GM21360 (cell line): Measurements from ENCODE around the gene PYGM.

Experiments
- ATAC-seq: cut with Tn5 transposase; IDR thresholded peaks from one replicate; pipeline ENCODE4 v1.9.1; 2021; ENCODE audit warnings: mild to moderate bottlenecking, moderate library complexity; ENCODE audit not compliant: unreplicated experiment

PYGM gene

DNA sequence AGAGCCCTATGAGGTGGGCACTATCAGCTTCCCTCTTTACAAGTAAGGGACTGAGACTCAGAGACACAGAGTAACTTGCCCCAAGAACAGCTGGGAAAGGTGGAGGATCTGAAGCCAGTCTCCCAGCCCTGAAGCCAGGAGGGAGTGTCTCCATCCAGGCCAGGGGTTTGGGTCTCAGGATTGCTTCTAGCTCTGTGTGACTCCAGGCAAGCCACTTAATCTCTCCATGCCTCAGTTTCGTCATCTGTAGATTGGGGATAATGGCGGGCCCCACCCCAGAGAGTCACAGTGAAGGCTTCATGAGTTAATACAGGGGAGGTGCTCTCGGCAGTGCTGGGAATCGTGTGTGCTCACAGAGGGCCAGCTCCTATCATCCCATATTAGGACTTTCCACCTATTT lies 32.7 kb upstream of the PYGM start:
- ATAC-seq, result no peak

DNA sequence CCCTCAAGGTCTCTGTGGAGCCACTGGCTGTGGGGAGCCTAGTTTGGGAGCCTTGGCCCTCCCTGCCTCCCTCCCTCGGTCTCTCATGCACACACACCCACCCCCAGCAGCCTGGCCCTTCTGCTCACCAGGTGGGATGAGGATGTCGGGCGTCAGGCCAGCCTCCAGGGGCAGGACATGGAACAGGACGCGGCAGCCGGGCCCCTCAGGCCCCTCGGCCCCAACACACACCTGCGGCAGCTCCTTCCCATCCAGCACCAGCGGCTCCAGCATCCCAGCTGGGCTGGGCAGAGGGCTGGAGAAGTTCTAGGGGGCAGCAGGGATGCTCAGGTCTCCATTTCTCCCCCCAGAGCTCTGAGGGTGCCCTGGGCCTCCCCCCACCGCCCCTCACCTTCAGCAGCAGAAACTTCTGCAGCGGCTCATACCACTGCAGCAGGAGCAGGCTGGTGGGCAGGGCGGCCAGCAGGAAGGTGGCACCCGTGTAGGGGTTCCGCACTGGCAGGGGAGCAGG lies 32.1 kb upstream of the PYGM start:
- no peak for ATAC-seq

DNA sequence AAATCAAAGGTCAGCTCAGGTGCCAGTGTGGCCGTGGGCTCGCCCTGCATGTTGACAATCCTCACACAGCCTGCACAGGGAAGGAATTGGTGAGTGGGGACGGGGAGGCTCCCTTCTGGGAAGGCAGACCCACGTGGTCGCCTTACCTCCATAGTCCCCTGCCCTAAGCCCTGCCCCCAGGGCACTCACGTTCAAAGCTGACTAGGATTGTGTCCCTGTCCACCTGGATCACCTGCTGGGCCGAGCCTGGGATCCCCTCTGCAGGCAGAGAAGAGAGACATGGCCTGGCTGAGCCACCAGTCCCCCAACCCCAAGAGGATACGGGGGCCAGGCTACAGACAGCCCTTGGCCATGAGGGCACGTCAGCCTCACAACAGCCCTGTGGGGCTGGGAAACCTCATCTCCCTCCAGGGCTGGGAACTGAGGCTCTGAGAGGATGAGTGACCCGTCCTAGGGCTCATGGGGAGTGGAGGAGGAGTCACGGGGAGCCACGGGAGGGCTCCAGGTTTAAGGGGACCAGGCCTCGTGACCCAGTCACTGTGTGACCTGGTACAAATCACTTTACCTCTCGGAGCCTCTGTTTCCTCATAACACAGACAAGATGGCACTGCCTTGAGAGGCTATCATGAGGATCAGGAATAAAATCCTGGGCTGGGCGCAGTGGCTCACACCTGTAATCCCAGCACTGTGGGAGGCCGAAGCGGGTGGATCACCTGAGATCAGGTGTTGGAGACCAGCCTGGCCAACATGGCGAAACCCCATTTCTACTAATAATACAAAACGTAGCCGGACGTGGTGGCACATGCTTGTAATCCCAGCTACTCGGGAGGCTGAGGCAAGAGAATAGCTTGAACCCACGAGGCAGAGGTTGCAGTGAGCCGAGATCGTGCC lies 30.7 kb upstream of the PYGM start:
- no peak for ATAC-seq

DNA sequence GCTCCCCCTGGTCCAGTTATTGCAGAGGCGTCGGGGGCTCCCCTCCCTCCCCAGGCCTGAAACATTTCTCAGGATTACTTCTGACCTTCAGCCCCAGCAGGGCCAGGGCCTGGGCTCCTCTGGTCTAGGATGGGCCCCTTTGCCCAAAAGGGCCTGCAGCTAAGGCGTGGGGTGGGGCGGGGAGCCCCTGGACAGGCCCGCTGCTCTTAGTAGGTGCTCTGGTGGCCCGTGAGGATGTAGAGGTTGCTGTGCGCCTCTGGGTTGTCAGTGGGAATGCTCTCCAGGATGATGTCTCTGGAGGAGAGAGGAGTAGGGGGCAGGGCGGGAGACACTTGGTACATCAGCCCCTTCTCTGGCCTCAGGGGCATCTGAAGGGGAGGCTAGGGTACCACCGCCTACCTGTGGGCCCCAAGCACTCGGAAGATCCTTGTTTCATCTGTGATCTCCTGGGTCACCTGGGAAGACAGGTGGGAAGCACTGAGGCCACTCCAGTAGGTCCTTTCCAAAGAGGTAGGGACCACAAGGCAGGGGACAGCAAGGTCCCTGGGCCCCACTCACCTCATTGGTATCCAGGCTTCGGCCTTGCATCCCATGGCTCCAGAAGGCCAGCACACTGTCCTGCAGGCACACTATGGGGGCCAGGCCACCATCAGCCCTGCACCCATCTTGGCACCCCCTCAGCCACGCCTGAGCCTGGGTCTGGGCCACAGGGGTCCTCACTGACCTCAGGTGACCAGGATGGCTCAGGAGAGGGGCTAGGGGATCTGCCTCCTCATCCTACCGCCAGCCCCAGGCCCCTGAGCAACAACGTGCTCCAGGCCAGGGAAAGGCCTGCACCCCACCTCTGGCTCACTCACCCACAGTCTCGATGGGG lies 29.8 kb upstream of the PYGM start:
- ATAC-seq, result no peak

DNA sequence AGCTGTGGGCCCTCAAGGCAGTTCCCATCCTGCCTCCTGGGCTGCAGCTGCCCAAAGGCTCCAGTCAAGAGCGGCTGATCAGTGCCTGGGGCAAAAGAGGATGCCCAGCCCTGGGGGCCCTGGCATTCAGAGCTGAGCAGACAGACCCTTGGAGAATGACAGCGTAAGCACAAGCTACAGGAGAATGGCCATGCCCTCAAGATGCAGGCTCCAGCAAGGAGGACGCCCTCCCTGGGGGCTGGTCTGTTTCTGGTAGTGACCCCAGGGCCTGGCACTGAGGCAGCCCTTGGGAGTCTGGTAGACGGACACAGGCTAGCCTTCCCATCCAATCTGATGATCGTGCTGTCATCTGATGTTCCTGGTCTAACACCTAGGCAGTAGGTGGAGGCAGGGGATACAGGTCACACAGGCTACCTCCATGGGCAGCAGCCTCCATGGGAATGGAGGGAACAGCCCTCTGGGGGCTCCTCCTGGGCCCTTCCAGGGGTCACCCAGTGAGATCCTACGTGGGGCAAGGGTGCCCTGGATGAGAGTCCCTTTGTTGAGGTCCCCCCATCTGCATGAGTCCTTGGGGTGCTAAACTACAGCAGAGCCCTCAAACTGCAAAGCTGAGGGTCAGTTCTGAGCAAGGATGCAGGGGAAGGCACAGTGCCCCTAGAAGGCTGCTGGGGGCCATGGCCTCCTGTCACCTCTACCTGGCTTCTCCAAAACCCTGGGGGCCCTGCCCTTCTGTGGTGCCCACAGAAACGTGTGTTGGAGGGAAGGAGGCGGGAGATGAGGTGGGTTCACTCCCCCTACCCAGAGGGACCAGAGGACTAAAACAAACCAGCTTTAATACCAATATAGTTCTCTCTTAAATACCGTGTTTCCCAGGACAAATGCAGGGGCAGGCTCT lies 28.8 kb upstream of the PYGM start:
- no peak for ATAC-seq

DNA sequence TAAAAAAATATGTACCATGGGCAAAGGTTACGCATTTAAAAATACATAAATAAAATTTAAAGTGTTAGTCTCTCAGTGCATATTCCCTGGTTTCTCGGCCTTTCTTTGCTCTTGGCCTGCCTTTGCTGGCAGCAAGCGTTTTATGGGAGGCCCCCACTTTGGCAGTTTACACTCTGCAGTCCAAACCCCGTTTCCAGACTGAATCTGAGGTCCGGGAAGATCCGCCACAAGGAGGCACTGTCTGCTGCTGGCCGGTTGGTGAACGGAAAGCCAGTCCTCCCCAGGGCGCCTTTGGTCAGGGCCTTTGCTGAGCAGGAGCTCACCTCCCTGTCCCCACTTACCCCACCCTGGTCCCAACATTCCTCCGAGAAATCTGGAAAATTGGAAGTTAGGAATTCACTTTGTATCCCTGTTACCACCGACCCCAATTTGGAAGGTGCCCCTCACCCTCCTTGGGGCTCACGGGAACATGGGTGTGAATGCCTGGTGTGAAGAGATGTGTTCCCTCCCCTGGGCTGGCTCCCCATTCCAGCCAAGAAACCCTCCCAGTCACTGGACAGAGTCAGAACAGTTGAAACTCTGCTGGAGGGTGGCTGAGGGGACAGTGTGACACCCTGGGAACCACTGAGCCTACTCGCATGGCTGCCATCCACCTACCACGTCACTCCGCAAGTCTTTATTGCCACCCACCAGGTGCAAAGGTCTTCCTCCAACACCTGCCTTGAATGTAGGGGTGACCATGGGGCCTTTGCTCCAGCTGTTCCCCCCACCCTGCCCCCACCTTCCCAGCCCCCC lies 27.9 kb upstream of the PYGM start:
- ATAC-seq, result no peak

DNA sequence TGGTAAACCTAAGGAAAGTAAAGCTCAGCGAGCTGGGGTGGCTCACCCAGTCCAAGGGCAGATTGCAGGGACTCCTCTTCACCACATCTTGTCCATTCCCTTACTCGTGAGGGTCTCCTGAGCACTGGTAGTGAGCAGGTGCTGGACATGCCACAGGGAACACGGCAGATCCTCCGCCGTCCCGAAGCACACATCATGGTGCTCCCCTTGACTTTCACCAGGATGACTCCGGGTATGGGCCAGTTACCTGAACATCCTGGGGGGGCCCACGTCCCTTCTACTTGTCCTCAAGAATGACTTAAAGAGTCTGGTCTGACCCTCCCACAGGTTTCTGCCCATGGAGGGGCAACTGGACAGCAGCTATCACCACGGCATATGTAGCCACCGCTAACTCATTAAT lies 26.5 kb upstream of the PYGM start:
- no peak for ATAC-seq

DNA sequence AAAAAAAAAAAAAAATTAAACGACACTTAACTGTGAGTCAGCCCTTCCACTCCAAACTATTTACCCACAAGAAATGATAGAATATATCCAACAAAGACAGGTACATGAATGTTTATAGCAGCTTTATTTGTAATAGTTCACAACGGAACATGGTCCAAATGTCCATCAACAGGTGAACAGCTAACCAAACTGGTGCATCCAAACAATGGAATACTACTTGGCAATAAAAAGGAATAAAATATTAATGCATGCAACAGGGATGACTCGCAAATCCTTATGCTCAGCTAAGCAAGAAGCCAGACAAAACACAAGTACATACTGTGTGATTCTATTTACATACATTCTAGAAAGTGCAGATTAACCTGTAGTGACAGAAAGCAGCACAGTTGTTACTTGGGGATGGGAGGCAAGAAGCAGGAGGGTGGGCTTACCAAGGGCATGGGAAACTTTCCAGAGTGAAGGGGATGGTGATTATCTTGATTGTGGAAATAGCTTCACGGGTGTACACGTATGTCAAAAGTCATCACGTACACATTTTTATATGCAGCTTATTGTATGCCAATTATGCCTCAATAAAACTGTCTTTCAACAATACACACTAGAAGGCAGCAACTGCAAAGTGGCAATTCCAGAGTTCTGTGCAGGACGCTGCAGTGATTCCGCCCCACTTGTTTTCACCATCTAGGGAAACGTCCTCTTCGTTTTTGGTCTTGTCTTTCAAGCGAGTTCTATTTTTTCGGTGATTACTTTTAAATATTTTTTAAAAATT lies 25.2 kb upstream of the PYGM start:
- ATAC-seq, result no peak

DNA sequence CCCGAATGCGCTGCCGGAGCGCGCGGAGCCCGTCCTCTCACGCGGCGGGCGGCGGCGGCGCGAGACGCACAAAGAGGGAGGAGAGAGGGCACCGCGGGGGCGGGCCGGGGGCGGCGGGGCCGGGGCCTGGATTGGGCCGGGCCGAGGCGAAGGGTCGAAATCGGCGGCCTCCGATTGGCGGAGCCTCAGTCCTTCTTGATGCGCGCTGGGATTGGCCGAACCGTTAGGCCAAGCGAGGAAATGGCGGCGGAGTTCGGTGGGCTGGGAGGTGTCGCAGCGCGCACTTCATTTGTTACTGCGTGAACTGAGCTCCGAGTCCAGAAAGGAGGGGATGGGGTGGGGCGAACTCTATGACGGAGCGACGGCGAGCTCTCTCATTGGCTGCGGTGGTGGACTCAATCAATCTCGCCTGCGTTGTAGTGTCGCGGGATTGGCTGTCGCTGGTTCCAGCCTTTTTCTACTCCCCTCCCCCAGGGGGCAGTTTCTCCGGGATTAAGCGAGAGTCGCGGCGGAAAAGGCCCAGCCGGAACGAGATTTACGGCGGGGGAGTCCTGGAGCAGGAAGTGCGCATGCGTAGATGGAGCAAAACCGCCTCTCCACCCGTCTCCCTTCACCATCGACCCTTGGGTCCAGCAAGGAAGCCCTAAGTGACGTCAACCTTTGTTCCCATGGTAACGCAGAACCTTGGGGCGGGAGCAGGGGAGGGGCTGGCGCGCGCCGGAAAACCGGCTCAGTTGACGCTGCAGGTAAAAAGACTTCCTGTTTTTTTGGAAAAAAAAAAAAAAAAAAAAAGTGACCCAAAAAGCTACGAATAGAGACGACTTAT lies 18.9 kb upstream of the PYGM start, which contains the start of gene SF1:
SF1 (minus strand) TSS at position 70 of the 826 bp plus-strand sequence. CDS start 150 bp downstream, outside the sequence.
- peak; percentile 72 for ATAC-seq

DNA sequence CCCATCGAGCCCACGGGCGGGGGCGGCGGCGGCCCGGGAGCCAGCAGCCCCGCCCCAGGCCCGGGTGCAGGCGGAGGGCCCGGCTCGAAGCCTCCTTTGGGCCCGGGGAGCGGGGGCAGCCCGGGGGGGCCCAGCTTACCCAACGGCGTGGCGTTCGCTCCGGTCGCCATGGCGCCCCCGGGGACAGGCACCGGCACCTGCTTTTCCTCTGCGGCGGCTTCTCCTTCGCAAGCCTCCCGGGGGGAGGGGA lies 18.4 kb upstream of the PYGM start:
- peak; percentile 14 for ATAC-seq

DNA sequence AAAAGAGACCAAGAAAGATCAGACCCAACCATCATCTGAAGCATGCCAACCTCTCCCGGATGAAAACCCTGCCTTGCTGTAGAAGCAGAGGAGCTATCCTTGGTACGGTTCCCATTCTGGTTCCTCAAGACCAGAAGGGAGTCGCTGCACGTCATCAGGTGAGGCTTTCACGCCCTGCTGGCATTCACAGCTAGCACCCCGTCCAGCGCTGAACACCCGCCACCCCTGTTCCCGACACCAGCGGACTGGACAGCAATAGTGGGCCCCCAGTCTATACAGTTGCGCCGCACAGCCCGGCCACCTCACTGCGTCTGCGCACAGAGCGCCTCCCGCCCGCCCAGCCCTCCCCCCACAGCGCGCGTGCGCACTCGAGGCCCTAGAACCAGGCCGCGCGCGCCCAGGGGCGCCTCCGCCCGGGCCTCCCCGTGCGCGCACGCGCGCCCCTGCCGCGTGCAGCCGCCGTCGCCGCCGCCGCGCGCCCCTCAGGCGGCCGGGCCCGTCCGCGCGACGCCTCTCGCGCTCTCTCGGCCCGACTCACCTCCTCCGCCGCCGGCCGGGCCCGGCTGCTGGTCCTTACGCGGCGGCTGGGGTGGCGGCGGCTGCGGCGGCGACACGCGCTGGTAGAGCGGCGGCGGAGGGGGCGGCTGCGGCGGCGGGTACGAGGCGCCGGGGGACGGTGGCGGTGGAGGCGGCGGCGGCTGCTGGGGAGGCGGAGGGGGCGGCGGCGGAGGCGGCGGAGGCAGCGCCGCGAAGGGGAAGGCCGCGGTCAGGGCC lies 17.9 kb upstream of the PYGM start:
- ATAC-seq, result peak; percentile 20

DNA sequence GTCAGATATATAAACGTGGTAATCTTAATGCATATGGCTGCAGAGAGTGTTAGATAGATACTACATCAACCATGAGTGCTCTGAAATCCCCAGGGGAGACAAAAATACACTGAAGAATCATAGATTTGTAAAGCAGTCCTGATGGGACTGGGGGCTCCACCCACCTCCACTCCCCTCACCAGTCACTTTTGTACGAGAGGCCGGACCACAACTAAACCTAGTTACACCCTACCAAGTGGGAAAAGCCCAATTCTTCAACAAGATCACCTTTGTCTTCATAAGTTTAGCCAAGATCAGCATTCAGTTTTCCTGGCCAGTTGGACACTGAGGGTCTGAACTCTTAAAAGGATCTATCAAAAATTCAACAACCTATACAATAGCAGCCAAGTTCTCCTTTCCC lies 17.1 kb upstream of the PYGM start:
- ATAC-seq, result no peak

DNA sequence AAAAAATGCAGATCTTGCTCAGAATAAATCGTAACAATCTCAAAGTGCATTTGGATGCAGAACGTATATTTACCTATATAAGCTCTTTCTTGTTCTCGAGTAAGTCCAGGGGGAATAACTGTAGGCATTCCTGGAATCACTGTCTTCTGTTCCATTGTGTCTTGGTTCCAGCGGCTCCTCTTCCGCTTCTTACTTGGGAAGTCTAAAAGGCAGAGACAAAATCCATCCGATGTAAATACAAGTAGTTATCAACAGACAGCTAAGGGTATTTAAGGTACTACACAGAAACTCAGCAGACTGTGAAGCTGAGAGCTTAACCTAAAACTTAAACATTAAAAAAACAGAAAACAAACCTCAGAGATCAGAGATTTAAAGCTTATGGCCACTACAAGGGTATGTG lies 16.7 kb upstream of the PYGM start:
- ATAC-seq, result no peak

DNA sequence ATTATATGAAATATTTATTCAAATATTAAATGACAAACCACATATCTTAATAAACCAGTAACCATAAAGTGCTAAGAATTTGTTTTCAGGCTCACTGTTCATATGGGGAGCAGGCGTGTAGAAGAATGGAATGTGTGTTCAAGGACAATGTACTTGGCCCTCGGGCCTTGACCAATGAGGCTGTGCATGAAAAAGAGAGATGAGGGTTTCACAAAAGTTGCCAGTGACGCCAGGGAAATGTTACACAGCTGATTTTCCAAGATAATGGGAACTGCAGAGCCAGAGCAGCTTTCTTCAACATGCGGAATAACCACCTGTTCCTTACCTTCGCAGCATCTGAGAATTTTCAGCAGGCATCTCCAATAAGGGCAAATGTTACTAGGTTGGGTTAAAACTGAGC lies 14.4 kb upstream of the PYGM start:
- no peak for ATAC-seq

DNA sequence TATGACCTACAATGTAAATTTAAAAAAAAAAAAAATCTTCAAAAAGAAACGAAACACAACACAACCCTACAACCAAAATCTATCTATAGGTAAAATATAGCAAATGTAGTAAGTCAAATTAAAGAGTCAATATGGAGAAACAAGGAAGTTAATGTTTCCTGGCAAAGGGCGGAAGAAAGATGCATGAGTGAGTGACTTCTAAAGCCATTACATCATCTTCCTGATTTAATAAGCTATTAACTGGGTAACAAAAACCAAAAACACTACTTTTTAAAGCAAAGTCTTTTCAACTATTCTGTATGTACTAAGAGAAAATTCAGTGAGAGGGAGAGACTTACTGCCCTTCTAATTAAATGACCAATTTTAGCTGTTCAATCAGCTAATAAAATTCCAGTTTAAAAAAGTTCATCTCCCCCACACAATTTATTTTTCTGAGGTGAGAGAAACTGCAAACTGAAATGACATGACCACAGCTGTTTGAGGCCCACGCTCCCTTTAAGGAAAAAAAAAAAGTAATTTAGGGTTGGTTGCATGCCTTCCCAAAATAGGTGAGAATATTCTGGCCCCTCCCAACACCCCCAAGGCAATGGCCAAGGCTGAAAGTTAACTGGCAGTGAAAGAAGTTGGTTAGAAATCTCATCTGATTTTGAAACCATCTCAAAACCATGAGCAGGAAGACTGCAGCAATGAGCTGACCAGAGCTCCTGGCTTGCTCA lies 12.7 kb upstream of the PYGM start:
- ATAC-seq, result no peak

DNA sequence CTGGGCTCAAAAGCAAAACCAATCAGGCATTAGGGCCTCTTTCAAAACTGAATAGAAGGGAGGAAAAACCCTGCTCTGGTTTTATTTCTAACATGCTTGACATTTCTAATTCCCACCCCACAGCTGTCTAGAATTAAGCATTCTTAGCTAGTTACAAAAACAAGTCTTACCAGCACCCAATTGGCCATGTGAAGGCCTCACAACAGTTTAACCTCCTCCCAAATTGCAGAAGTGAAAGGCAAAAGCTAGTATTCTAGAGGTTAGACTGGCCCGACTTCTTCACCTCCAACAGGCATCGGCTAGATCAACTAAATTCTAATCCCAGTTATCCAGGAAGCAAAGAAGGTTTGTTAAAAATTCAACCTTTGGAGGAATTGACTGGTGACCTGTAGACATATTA lies 12.1 kb upstream of the PYGM start:
- ATAC-seq, result no peak

DNA sequence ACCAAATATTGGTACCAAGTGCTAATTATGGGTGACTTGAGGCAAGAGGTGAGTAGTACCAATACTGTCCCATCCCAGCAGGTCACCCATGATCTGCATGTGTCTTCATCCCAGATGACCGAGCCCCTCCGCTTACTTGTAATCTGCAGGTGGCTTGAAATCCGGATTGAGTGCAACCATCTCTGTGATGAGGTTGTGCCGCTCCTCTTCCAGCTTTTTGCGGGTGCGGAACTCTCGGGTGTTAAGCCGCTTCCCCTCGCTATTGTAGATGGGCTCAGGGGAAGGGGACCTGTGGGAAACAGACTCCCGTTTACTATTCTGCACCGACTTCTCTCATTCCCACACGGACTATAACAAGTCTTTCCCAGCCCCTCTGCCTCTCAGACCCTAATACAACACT lies 10.3 kb upstream of the PYGM start:
- no peak for ATAC-seq
